ENCODE results near the gene FGD6. TPM values are rescaled to one million over a fixed set of nuclear protein-coding genes. Genes with fewer than 3 reads are reported as not detected.

Gene FGD6
- total and polyA plus RNA-seq, 2 donors, result 3.7 to 20.4 TPM

- Histone ChIP-seq H3K4me3 (ENCODE audit: low read depth, low read length) (no peak overlapping the region), H3K4me1 (ENCODE audit: insufficient read depth) (no peaks in the 10 kb centered on the region), H3K27ac (ENCODE audit: low read depth) (no peak overlapping the region), H3K36me3 (ENCODE audit: insufficient read depth) (no peaks in the 10 kb centered on the region)
- no peak for DNase-seq (ENCODE audit: extremely low spot score)
- 98% methylated on average over 6 of the region's 6 CpGs for WGBS
Measured at GRCh38 chr12:95134085-95134484, 83.2 kb downstream of the FGD6 start.

- no peak overlapping the region for H3K27ac ChIP-seq (ENCODE audit: low read depth)
- WGBS, result 89% methylated on average over 10 of the region's 10 CpGs
- H3K4me3 ChIP-seq (ENCODE audit: low read depth, low read length), result no peak overlapping the region
- no peaks in the 10 kb centered on the region for H3K4me1 ChIP-seq (ENCODE audit: insufficient read depth)
- DNase-seq (ENCODE audit: extremely low spot score), result no peak
- H3K36me3 ChIP-seq (ENCODE audit: insufficient read depth), result no peaks in the 10 kb centered on the region
Measured at GRCh38 chr12:95131589-95132340, 85.5 kb downstream of the FGD6 start.

GRCh38 chr12:95130096-95130495, 87.2 kb downstream of the FGD6 start:
- Histone ChIP-seq H3K36me3 (ENCODE audit: insufficient read depth) (no peaks in the 10 kb centered on the region), H3K4me1 (ENCODE audit: insufficient read depth) (no peaks in the 10 kb centered on the region), H3K4me3 (ENCODE audit: low read depth, low read length) (no peak overlapping the region), H3K27ac (ENCODE audit: low read depth) (no peak overlapping the region)
- WGBS, result 74% methylated on average over 1 of the region's 1 CpG
- no peak for DNase-seq (ENCODE audit: extremely low spot score)

GRCh38 chr12:95129115-95129514, 88.2 kb downstream of the FGD6 start:
- DNase-seq (ENCODE audit: extremely low spot score), result no peak
- WGBS, result 95% methylated on average over 2 of the region's 2 CpGs
- H3K36me3 ChIP-seq (ENCODE audit: insufficient read depth), result no peaks in the 10 kb centered on the region
- H3K4me1 ChIP-seq (ENCODE audit: insufficient read depth), result no peaks in the 10 kb centered on the region
- no peak overlapping the region for H3K27ac ChIP-seq (ENCODE audit: low read depth)
- no peak overlapping the region for H3K4me3 ChIP-seq (ENCODE audit: low read depth, low read length)

- H3K4me3 ChIP-seq (ENCODE audit: low read depth, low read length), result no peak overlapping the region
- no peaks in the 10 kb centered on the region for H3K36me3 ChIP-seq (ENCODE audit: insufficient read depth)
- WGBS, result 93% methylated on average over 3 of the region's 3 CpGs
- DNase-seq (ENCODE audit: extremely low spot score), result no peak
- H3K27ac ChIP-seq (ENCODE audit: low read depth), result no peak overlapping the region
- no peaks in the 10 kb centered on the region for H3K4me1 ChIP-seq (ENCODE audit: insufficient read depth)
Measured at GRCh38 chr12:95126736-95127135, 90.5 kb downstream of the FGD6 start.

GRCh38 chr12:95126076-95126475, 91.2 kb downstream of the FGD6 start:
- 98% methylated on average over 2 of the region's 2 CpGs for WGBS

GRCh38 chr12:95124106-95124505, 93.2 kb downstream of the FGD6 start:
- Histone ChIP-seq H3K4me3 (ENCODE audit: low read depth, low read length) (no peak overlapping the region), H3K27ac (ENCODE audit: low read depth) (no peak overlapping the region), H3K4me1 (ENCODE audit: insufficient read depth) (no peaks in the 10 kb centered on the region), H3K36me3 (ENCODE audit: insufficient read depth) (no peaks in the 10 kb centered on the region)
- DNase-seq (ENCODE audit: extremely low spot score), result no peak
- 68% methylated on average over 7 of the region's 7 CpGs for WGBS

More at GRCh38 chr12:95126076-95126475, 91.2 kb downstream of the FGD6 start:
- DNase-seq (ENCODE audit: extremely low spot score), result no peak
- Histone ChIP-seq H3K36me3 (ENCODE audit: insufficient read depth) (no peaks in the 10 kb centered on the region), H3K27ac (ENCODE audit: low read depth) (no peak overlapping the region), H3K4me3 (ENCODE audit: low read depth, low read length) (no peak overlapping the region), H3K4me1 (ENCODE audit: insufficient read depth) (no peaks in the 10 kb centered on the region)

GRCh38 chr12:95118788-95119179, 98.5 kb downstream of the FGD6 start:
- Histone ChIP-seq H3K27ac (ENCODE audit: low read depth) (no peak overlapping the region), H3K36me3 (ENCODE audit: insufficient read depth) (no peaks in the 10 kb centered on the region), H3K4me3 (ENCODE audit: low read depth, low read length) (no peak overlapping the region), H3K4me1 (ENCODE audit: insufficient read depth) (no peaks in the 10 kb centered on the region)
- no peak for DNase-seq (ENCODE audit: extremely low spot score)
- 85% methylated on average over 3 of the region's 3 CpGs for WGBS

- no peak for DNase-seq (ENCODE audit: extremely low spot score)
- 45% methylated on average over 4 of the region's 4 CpGs for WGBS
Measured at GRCh38 chr12:95118138-95118787, 99.0 kb downstream of the FGD6 start.

GRCh38 chr12:95117178-95117599, 100.1 kb downstream of the FGD6 start:
- H3K4me3 ChIP-seq (ENCODE audit: low read depth, low read length), result no peak overlapping the region
- DNase-seq (ENCODE audit: extremely low spot score), result peak; percentile 41
- 45% methylated on average over 2 of the region's 2 CpGs for WGBS
- H3K27ac ChIP-seq (ENCODE audit: low read depth), result peak overlapping the region; percentile 56
- no peaks in the 10 kb centered on the region for H3K4me1 ChIP-seq (ENCODE audit: insufficient read depth)
- no peaks in the 10 kb centered on the region for H3K36me3 ChIP-seq (ENCODE audit: insufficient read depth)

More at GRCh38 chr12:95118138-95118787, 99.0 kb downstream of the FGD6 start:
- H3K36me3 ChIP-seq (ENCODE audit: insufficient read depth), result no peaks in the 10 kb centered on the region
- no peak overlapping the region for H3K27ac ChIP-seq (ENCODE audit: low read depth)
- no peaks in the 10 kb centered on the region for H3K4me1 ChIP-seq (ENCODE audit: insufficient read depth)
- H3K4me3 ChIP-seq (ENCODE audit: low read depth, low read length), result no peak overlapping the region

- Histone ChIP-seq H3K27ac (ENCODE audit: low read depth) (peak overlapping the region; percentile 56), H3K4me3 (ENCODE audit: low read depth, low read length) (no peak overlapping the region), H3K4me1 (ENCODE audit: insufficient read depth) (no peaks in the 10 kb centered on the region), H3K36me3 (ENCODE audit: insufficient read depth) (no peaks in the 10 kb centered on the region)
- 44% methylated on average over 3 of the region's 3 CpGs for WGBS
- no peak for DNase-seq (ENCODE audit: extremely low spot score)
Measured at GRCh38 chr12:95116773-95117172, 100.5 kb downstream of the FGD6 start.

GRCh38 chr12:95116341-95116740, 100.9 kb downstream of the FGD6 start:
- 22% methylated on average over 4 of the region's 4 CpGs for WGBS
- Histone ChIP-seq H3K4me1 (ENCODE audit: insufficient read depth) (no peaks in the 10 kb centered on the region), H3K36me3 (ENCODE audit: insufficient read depth) (no peaks in the 10 kb centered on the region), H3K4me3 (ENCODE audit: low read depth, low read length) (no peak overlapping the region), H3K27ac (ENCODE audit: low read depth) (peak overlapping the region; percentile 45)
- DNase-seq (ENCODE audit: extremely low spot score), result no peak

- 39% methylated on average over 7 of the region's 7 CpGs for WGBS
- Histone ChIP-seq H3K27ac (ENCODE audit: low read depth) (no peak overlapping the region), H3K4me3 (ENCODE audit: low read depth, low read length) (no peak overlapping the region), H3K36me3 (ENCODE audit: insufficient read depth) (no peaks in the 10 kb centered on the region), H3K4me1 (ENCODE audit: insufficient read depth) (no peaks in the 10 kb centered on the region)
- no peak for DNase-seq (ENCODE audit: extremely low spot score)
Measured at GRCh38 chr12:95115641-95116040, 101.6 kb downstream of the FGD6 start.

- no peak for DNase-seq (ENCODE audit: extremely low spot score)
- H3K36me3 ChIP-seq (ENCODE audit: insufficient read depth), result no peaks in the 10 kb centered on the region
- no peak overlapping the region for H3K4me3 ChIP-seq (ENCODE audit: low read depth, low read length)
- H3K4me1 ChIP-seq (ENCODE audit: insufficient read depth), result no peaks in the 10 kb centered on the region
- 71% methylated on average over 3 of the region's 3 CpGs for WGBS
- no peak overlapping the region for H3K27ac ChIP-seq (ENCODE audit: low read depth)
Measured at GRCh38 chr12:95114766-95115405, 102.4 kb downstream of the FGD6 start.

Measured in urinary bladder (tissue), 4 donors.